Left lung (tissue), 10 donors: Measurements from ENCODE around the gene UQCC5. TPM values are rescaled to one million over a fixed set of nuclear protein-coding genes. Genes with fewer than 3 reads are reported as not detected.

ENCODE experiments used
- ATAC-seq: fragments of 200-7000 bp; cut with Tn5 transposase; one replicate; pipeline ENCODE4 v1.9.1; 2020; ENCODE audit warnings: moderate library complexity
- DNase-seq, 4 donors: peaks; one replicate each; pipeline ENCODE4 v3.0.0-alpha.2; 2013 to 2020
- H3K27ac ChIP-seq, 2 donors: fragments of 200-600 bp; sonication (generic) in 1 of 2; one replicate each; pipeline versions ENCODE4 v1.5.0 to v1.8.0; 2020 to 2021
- H3K27me3 ChIP-seq, 2 donors: fragments of 200-600 bp; sonication (generic) in 1 of 2; one replicate each; pipeline versions ENCODE4 v1.5.0 to v1.8.0; 2020 to 2021
- H3K36me3 ChIP-seq, 2 donors: fragments of 200-600 bp; sonication (generic) in 1 of 2; one replicate each; pipeline versions ENCODE4 v1.5.0 to v1.8.0; 2020 to 2021
- H3K4me1 ChIP-seq, 2 donors: fragments of 200-600 bp; one replicate each; pipeline ENCODE4 v1.8.0; 2021
- H3K4me3 ChIP-seq, 2 donors: fragments of 200-600 bp; sonication (generic) in 1 of 2; one replicate each; pipeline versions ENCODE4 v1.5.0 to v1.8.0; 2020 to 2021; ENCODE audit warnings: mild to moderate bottlenecking in 1 of 2
- H3K9me3 ChIP-seq, 2 donors: fragments of 200-600 bp; sonication (generic) in 1 of 2; one replicate each; pipeline versions ENCODE4 v1.5.0 to v1.8.0; 2020 to 2021
- intact Hi-C, 2 donors: fragments of 100-400 bp; cut with DNase I; formaldehyde crosslinking; loops; one replicate each; pipeline versions ENCODE4 v1.11.2 to v1.14.2; 2022
- polyA plus RNA-seq, 6 donors: library from polyadenylated mRNA; unstranded; fragments of 120-200 nt; gene quantifications; one replicate each; pipeline ENCODE4 v1.2.1, GENCODE V29; 2013; ENCODE audit not compliant: insufficient read length in 6 of 6
- total RNA-seq, 2 donors: library from RNA; stranded (reverse); fragmentation: NEBNext Ultra II Directional; extraction: Animal tissue kit (Norgen Biotek cat#: 25700); gene quantifications; one replicate each; pipeline ENCODE4 v1.2.1, GENCODE V29; 2021
- TF ChIP-seq, protein P1 (sequence below), 2 donors: fragments of 200-600 bp; sonication (generic) in 1 of 2; IDR thresholded peaks; one replicate each; pipeline versions ENCODE4 v1.5.0 to v1.8.0; 2021; ENCODE audit warnings: antibody characterized with exemption in 2 of 2
- donor health status: DM: no; HTN: yes; CAD: no.
- donor health status: DM: no; HTN: no; CAD: no.

UQCC5 gene
- total and polyA plus RNA-seq, 8 donors, result 9.6 to 20.4 (median 17.2) TPM

DNA sequence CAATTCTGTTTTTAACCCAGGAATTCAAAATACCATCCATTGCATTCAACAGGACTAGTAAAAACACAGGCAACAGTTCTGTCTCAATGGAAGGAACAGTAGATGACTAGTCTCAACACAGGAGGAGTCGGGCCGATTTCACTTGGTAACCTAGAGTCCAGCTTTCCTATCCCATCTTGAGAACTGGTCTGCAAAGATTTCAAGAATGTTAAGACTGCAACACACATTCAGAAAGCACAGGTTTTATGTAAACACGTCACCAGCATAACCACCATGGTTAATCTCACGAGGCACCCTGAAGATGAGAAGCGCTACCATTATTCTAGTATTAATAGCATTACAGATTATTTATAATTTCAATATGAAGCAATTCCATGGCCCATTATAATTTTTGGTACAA, 22.0 kb downstream of the UQCC5 start:
- H3K4me3 ChIP-seq, result no peak overlapping the region
- no peaks in the 10 kb centered on the region for H3K4me1 ChIP-seq
- TF ChIP-seq, protein P1, sequence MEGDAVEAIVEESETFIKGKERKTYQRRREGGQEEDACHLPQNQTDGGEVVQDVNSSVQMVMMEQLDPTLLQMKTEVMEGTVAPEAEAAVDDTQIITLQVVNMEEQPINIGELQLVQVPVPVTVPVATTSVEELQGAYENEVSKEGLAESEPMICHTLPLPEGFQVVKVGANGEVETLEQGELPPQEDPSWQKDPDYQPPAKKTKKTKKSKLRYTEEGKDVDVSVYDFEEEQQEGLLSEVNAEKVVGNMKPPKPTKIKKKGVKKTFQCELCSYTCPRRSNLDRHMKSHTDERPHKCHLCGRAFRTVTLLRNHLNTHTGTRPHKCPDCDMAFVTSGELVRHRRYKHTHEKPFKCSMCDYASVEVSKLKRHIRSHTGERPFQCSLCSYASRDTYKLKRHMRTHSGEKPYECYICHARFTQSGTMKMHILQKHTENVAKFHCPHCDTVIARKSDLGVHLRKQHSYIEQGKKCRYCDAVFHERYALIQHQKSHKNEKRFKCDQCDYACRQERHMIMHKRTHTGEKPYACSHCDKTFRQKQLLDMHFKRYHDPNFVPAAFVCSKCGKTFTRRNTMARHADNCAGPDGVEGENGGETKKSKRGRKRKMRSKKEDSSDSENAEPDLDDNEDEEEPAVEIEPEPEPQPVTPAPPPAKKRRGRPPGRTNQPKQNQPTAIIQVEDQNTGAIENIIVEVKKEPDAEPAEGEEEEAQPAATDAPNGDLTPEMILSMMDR (IDR thresholded peaks at IDR 0.05), result no peak
- H3K27me3 ChIP-seq, result no peaks in the 10 kb centered on the region
- H3K36me3 ChIP-seq, result peaks cover 0 to 92% of the 10 kb centered on the region in 2 donors
- no peak overlapping the region for H3K27ac ChIP-seq
- no peak for DNase-seq
- H3K9me3 ChIP-seq, result no peaks in the 10 kb centered on the region
- intact Hi-C loops, result no loop called here
- no peak for ATAC-seq

GRCh38 chr3:52561028-52561747, 24.8 kb downstream of the UQCC5 start:
- Histone ChIP-seq H3K27me3 (no peaks in the 10 kb centered on the region), H3K36me3 (peaks cover 0 to 87% of the 10 kb centered on the region in 2 donors), H3K9me3 (no peaks in the 10 kb centered on the region), H3K4me3 (no peak overlapping the region), H3K27ac (no peak overlapping the region), H3K4me1 (no peaks in the 10 kb centered on the region)
- ATAC-seq, result no peak
- no peak for DNase-seq
- TF ChIP-seq, protein P1 (IDR thresholded peaks at IDR 0.05), result no peak
- intact Hi-C loops, result no loop called here

- no peaks in the 10 kb centered on the region for H3K4me1 ChIP-seq
- TF ChIP-seq, protein P1 (IDR thresholded peaks at IDR 0.05), result no peak
- H3K27me3 ChIP-seq, result no peaks in the 10 kb centered on the region
- ATAC-seq, result peak; percentile 79
- no peaks in the 10 kb centered on the region for H3K9me3 ChIP-seq
- H3K27ac ChIP-seq, result peak overlapping the region in 1 of 2 donors; percentile 31
- peaks cover 0 to 81% of the 10 kb centered on the region in 2 donors for H3K36me3 ChIP-seq
- intact Hi-C loops, result no loop called here
- H3K4me3 ChIP-seq, result no peak overlapping the region
- DNase-seq, result peak in 1 of 4 donors; percentile 5
Measured at GRCh38 chr3:52563984-52564383, 27.6 kb downstream of the UQCC5 start.

DNA sequence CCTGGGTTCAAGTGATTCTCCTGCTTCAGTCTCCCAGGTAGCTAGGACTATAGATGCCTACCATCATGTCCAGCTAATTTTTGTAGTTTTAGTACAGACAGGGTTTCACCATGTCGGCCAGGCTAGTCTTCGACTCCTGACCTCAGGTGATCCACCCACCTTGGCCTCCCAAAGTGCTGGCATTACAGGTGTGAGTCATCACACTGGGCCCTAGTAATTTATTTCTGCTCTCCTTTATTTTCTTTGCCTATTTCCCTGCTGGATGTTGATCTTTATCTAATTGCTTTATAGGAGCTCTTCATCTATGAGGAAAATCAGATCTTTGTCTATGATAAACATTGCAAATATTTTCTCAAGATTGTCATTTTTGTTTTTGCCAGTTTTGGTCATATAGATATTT, 31.7 kb downstream of the UQCC5 start:
- no peak overlapping the region for H3K4me3 ChIP-seq
- no peak overlapping the region for H3K27ac ChIP-seq
- DNase-seq (no peak), ATAC-seq (no peak)
- TF ChIP-seq, protein P1 (IDR thresholded peaks at IDR 0.05), result no peak
- intact Hi-C loops, result no loop called here
- no peaks in the 10 kb centered on the region for H3K9me3 ChIP-seq
- no peaks in the 10 kb centered on the region for H3K4me1 ChIP-seq
- no peaks in the 10 kb centered on the region for H3K27me3 ChIP-seq
- H3K36me3 ChIP-seq, result peaks cover 0 to 72% of the 10 kb centered on the region in 2 donors

DNA sequence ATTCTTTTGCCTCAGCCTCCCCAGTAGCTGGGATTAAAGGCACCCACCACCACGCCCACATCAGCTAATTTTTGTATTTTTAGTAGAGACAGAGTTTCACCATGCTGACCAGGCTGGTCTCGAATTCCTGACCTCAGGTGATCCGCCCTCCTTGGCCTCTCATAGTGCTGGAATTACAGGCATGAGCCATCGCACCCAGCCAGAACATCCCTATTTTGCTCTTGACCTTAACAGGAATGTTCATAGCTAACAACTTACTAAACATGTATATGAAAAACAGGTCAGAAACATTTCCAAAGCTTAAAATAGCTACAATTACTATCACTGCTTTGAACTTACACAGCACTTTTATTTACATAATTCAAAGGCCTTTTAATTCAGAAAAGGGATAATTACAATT, 33.7 kb downstream of the UQCC5 start:
- no peak for DNase-seq
- Histone ChIP-seq H3K4me3 (no peak overlapping the region), H3K27ac (no peak overlapping the region), H3K36me3 (peaks cover 0 to 78% of the 10 kb centered on the region in 2 donors), H3K27me3 (no peaks in the 10 kb centered on the region), H3K4me1 (no peaks in the 10 kb centered on the region), H3K9me3 (no peaks in the 10 kb centered on the region)
- TF ChIP-seq, protein P1 (IDR thresholded peaks at IDR 0.05), result no peak
- intact Hi-C loops, result no loop called here
- peak; percentile 54 for ATAC-seq
